Measurements from ENCODE around the gene CCL4L2. TPM values are rescaled to one million over a fixed set of nuclear protein-coding genes. Genes with fewer than 3 reads are reported as not detected.
A peak's percentile ranks its signal among the peaks of the same experiment; 100 is the strongest.
"Not testable (repeated sequence)": the region's sequence is repeated elsewhere in the genome, so short reads cannot be mapped to it uniquely, and the experiment has no call there.

The CCL4L2 gene
- polyA plus RNA-seq, 1 donor: 6.9 TPM

DNA sequence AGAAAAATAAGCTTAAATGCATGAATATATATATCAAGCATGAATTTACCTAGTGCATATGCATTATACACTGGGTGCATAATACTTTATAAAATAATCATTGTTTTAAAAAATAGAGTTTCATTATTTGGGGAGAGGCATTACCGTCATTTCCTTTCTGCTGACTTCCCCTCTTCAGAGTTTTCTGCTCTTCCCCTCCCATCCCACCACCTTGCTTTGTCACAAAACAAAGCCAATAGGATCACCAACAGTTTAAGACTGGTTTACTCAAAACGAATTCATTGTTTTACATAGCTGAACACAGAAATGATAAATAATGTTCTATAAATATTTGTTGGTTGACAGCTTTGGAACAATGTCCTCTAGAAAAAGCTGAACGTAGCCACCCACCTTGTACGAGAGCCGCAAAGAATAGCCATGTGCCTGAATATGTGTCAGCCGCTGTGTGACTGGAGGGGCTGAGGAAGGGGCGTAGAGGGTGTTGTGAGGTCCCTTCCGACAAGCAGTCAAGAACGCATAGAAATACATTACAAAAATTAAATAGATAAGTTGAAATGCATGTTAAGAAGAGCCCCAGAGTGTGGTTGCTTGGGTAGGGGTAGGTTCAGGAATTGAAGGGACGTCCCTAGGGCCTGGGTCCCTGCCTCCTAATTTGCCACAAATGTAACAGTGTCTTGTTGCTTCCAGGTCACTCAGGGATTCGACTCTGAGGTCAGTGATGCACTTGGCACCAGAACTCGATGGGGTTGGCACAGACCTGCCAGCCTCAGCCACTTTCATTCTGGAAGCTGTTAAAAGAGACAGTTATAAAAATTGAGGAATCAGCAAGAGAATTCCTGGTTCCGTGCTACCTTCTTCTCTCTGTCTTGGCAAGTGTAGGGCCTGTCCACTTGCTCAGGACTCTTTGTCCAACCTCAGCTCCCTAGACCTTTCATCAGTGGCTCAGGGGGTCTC lies 23.8 kb upstream of the CCL4L2 start:
- H3K9me3 ChIP-seq (ENCODE audit: control insufficient read depth, low read depth, low read length); DNase-seq; H3K4me1 ChIP-seq (ENCODE audit: control insufficient read depth, insufficient read depth, low read length); H3K27me3 ChIP-seq (ENCODE audit: control insufficient read depth, insufficient read depth, low read length); H3K4me3 ChIP-seq (ENCODE audit: low read length); H3K27ac ChIP-seq (ENCODE audit: low read length); H3K36me3 ChIP-seq (ENCODE audit: control insufficient read depth, insufficient read depth, low read length): not testable (repeated sequence)
- 89% methylated on average over 9 of the region's 13 CpGs for WGBS (ENCODE audit: insufficient coverage, low lambda C conversion rate)

DNA sequence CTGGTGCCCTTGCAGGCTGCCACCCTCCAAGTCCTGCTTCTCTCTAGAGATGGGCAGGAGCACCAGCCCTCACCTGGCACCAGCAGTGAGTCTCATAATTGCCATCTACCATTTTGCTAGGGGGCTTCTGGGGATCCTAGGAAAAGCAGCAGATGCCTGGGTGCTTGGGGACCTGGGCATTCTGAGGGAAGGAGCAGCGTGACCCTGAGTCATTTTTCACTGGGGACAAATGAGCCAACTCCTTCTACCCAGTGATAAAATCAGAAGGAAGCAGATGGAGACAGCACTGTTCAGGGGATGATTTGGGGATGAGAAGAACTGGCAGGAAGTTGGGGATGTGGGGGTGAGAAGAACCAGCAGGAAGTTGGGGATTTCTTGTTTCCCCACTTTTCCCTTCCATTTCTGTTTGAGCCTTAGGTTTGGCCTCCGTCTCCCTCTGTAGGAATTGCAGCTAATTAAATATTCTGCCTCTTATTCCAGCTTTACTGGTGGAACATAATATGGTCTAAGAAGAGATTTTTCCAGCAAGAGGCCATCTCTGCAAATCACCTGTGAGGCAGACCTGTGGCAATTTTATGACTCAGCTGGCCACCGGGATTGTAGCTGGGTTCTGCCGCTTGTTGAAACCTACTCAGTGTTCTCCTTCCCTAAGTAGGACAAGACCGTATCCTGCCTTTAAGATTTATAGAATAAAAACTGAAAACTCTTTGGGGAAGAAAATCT lies 22.8 kb upstream of the CCL4L2 start:
- WGBS (ENCODE audit: insufficient coverage, low lambda C conversion rate): 87% methylated on average over 4 of the region's 5 CpGs
- not testable (repeated sequence) for DNase-seq; H3K9me3 ChIP-seq (ENCODE audit: control insufficient read depth, low read depth, low read length); H3K4me3 ChIP-seq (ENCODE audit: low read length); H3K27me3 ChIP-seq (ENCODE audit: control insufficient read depth, insufficient read depth, low read length); H3K4me1 ChIP-seq (ENCODE audit: control insufficient read depth, insufficient read depth, low read length); H3K27ac ChIP-seq (ENCODE audit: low read length); H3K36me3 ChIP-seq (ENCODE audit: control insufficient read depth, insufficient read depth, low read length)

DNA sequence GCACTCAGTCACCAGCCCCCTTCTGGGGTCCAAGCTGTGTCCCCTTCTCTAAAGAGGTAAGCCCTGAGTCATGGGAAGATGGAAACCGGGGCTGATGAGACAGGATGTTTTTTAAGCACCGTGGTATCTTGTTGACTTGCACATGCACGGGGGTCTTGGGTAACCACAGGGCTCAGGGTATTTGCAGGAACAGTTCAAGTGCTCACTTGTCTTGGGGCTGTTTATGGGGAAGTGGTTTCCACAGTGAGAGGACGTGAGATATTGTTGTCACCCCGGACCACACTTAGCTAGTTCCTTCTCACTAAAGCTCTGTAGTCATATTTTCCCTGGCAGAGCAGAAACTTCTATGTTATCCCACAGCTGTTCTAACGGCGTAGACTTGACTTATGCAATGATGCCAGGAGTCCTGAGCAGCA lies 22.0 kb upstream of the CCL4L2 start:
- no peak overlapping the region for H3K27ac ChIP-seq (ENCODE audit: low read length)
- 58% methylated on average over 3 of the region's 7 CpGs for WGBS (ENCODE audit: insufficient coverage, low lambda C conversion rate)
- peak in 1 of 2 donors; percentile 55 for DNase-seq

DNA sequence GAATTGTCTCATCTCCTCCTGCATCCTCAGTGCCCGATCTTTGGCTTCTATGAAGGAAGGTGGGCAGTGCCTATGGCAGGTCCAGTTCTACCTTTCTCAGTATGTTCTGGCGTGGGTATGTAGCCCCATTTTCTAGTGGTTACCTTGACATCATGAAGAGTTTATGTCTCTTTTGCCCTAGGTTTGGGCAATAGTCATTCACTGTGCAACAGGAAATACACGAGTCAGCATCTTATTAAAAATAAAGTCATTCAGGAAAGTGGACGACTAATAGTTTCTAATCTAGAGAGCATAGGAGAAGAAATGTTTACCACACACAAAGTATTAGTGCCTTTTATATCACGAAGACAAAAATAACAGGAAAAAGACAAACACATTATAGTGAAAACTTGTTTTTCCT lies 20.9 kb upstream of the CCL4L2 start:
- DNase-seq; H3K27ac ChIP-seq (ENCODE audit: low read length); H3K4me1 ChIP-seq (ENCODE audit: control insufficient read depth, insufficient read depth, low read length); H3K4me3 ChIP-seq (ENCODE audit: low read length); H3K9me3 ChIP-seq (ENCODE audit: control insufficient read depth, low read depth, low read length); H3K36me3 ChIP-seq (ENCODE audit: control insufficient read depth, insufficient read depth, low read length); H3K27me3 ChIP-seq (ENCODE audit: control insufficient read depth, insufficient read depth, low read length): not testable (repeated sequence)
- 98% methylated on average over 3 of the region's 5 CpGs for WGBS (ENCODE audit: insufficient coverage, low lambda C conversion rate)

More for the DNA sequence above, 22.0 kb upstream of the CCL4L2 start:
- no peaks in the 10 kb centered on the region for H3K27me3 ChIP-seq (ENCODE audit: control insufficient read depth, insufficient read depth, low read length)
- no peak overlapping the region for H3K4me3 ChIP-seq (ENCODE audit: low read length)
- no peaks in the 10 kb centered on the region for H3K36me3 ChIP-seq (ENCODE audit: control insufficient read depth, insufficient read depth, low read length)
- no peaks in the 10 kb centered on the region for H3K9me3 ChIP-seq (ENCODE audit: control insufficient read depth, low read depth, low read length)
- no peaks in the 10 kb centered on the region for H3K4me1 ChIP-seq (ENCODE audit: control insufficient read depth, insufficient read depth, low read length)

DNA sequence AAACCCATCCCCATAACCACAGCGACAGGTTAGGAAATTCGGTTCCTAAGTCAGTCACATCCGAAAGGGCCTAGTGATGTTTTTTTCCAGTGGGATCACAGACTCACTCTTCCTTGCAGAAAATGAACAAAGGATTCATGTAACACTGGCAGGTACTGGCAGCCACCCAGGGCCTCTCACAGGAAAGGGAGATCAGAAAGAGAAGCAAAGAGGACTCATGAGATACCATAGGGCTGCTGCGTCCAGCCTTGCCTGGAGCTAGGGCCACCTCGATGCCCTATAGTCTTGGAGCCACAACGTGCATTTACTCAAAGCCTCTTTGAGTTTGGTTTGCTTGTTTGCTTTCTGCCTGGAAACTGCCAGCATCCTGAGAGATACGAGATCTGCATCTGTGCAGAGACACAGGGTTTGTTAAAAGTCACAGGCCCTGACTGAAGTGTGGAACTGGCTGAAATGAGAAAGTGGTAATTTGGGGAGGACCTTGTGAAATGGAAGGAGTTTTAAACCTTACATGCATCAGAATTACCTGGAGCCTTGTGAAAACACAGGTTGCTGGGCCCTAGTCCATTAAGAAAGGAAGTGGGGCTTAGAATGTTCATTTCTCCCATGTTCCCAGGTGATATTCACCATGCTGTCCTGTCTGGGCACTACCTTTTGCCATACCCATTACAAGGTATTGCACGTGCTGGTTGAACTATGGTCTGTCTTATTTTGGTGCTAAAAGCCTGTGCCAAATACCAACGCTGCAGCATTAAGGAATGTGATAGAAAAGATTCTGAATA lies 20.1 kb upstream of the CCL4L2 start:
- WGBS (ENCODE audit: insufficient coverage, low lambda C conversion rate): 100% methylated on average over 2 of the region's 9 CpGs
- H3K27ac ChIP-seq (ENCODE audit: low read length); H3K4me1 ChIP-seq (ENCODE audit: control insufficient read depth, insufficient read depth, low read length): not testable (repeated sequence)

DNA sequence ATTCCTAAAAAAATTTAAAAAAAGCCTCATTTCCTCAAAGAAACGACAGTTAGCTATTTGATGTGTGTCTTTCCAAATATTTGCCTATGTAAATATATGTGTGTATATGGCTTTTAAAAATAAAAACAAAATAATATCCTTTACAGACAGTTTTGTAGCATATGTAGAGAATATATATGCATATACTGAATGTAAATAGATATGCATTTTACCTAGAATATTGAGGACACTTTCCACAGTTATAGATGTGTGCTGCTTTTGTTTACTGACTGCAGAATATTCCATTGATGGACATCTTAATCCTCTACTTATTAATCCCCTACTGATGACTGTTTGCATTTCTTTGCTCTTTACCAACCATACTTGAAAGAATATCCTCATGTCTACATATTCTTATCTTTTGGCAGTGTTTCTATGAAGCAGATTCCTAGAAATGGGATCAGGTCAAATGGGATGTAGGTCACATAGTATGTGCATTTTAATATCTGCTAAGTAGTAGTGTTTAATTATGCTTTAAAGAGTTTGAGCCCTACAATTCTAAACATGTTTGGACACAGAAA lies 17.6 kb upstream of the CCL4L2 start:
- H3K27me3 ChIP-seq (ENCODE audit: control insufficient read depth, insufficient read depth, low read length): peaks cover 7% of the 10 kb centered on the region
- H3K36me3 ChIP-seq (ENCODE audit: control insufficient read depth, insufficient read depth, low read length): no peaks in the 10 kb centered on the region
- H3K27ac ChIP-seq (ENCODE audit: low read length): no peak overlapping the region
- 26% methylated on average over 1 of the region's 1 CpG for WGBS (ENCODE audit: insufficient coverage, low lambda C conversion rate)
- H3K4me3 ChIP-seq (ENCODE audit: low read length): no peak overlapping the region
- no peaks in the 10 kb centered on the region for H3K4me1 ChIP-seq (ENCODE audit: control insufficient read depth, insufficient read depth, low read length)
- no peak for DNase-seq
- H3K9me3 ChIP-seq (ENCODE audit: control insufficient read depth, low read depth, low read length): no peaks in the 10 kb centered on the region

More for the DNA sequence above, 20.1 kb upstream of the CCL4L2 start:
- H3K27me3 ChIP-seq (ENCODE audit: control insufficient read depth, insufficient read depth, low read length); H3K9me3 ChIP-seq (ENCODE audit: control insufficient read depth, low read depth, low read length); H3K36me3 ChIP-seq (ENCODE audit: control insufficient read depth, insufficient read depth, low read length); H3K4me3 ChIP-seq (ENCODE audit: low read length); DNase-seq: not testable (repeated sequence)

DNA sequence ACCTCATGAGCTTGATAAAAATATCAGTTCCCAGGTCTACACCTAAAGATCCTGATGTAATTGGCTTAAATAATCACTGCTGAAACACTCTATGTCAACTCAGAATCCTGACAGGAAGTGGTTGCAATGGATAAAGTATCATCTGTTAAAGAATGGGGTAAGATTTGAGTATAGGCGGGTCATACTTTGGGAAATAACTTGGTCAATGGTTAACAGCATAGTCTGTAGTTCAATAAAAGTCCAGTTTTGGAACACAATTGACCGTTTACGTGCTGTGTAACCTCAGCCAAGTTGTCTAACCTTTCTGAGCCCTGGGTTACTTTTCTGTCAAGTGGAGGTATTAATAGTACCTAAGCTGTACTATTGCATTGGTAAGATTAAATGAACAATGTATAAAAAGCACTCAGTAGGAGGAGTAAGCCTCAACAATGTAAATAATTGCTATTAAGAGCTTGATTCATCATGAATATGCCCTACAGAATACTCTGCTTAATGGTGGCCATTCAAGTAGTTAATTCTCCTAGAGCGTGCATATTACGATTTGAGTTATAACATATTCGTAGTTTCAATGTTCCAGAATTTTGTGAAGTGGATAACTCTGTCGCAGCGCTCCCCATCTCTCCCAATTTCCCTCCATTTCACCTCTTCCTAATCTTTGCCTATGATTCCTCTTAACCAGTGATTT lies 16.6 kb upstream of the CCL4L2 start:
- WGBS (ENCODE audit: insufficient coverage, low lambda C conversion rate): 95% methylated on average over 5 of the region's 8 CpGs

DNA sequence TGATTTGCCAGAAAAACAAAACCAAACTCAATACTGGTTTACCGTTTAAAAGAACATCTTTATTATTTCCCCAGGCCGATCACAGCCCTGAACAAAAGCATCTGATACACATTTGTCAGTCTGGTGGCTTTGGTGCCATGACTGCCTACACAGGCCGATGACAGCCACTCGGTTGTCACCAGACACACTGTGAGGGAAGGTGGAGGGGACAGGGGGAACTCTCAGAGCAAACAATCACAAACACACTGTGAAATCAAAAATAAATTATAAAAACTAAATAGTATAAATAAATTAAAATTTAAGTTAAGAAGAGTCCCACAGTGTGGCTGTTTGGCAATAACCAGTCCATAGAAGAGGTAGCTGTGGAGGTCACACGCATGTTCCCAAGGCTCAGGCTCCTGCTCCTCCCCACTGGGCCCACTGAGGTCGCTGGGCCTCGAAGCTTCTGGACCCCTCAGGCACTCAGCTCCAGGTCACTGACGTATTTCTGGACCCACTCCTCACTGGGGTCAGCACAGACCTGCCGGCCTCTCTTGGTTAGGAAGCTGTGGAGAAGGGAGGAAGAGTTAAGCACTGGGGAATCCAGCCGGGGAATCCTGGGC lies 15.9 kb upstream of the CCL4L2 start:
- not testable (repeated sequence) for H3K27me3 ChIP-seq (ENCODE audit: control insufficient read depth, insufficient read depth, low read length); H3K27ac ChIP-seq (ENCODE audit: low read length); H3K9me3 ChIP-seq (ENCODE audit: control insufficient read depth, low read depth, low read length); H3K4me1 ChIP-seq (ENCODE audit: control insufficient read depth, insufficient read depth, low read length); H3K4me3 ChIP-seq (ENCODE audit: low read length); DNase-seq; H3K36me3 ChIP-seq (ENCODE audit: control insufficient read depth, insufficient read depth, low read length)
- 95% methylated on average over 4 of the region's 10 CpGs for WGBS (ENCODE audit: insufficient coverage, low lambda C conversion rate)

More for the DNA sequence above, 16.6 kb upstream of the CCL4L2 start:
- H3K27me3 ChIP-seq (ENCODE audit: control insufficient read depth, insufficient read depth, low read length); H3K36me3 ChIP-seq (ENCODE audit: control insufficient read depth, insufficient read depth, low read length); H3K27ac ChIP-seq (ENCODE audit: low read length); DNase-seq; H3K4me3 ChIP-seq (ENCODE audit: low read length); H3K9me3 ChIP-seq (ENCODE audit: control insufficient read depth, low read depth, low read length); H3K4me1 ChIP-seq (ENCODE audit: control insufficient read depth, insufficient read depth, low read length): not testable (repeated sequence)

DNA sequence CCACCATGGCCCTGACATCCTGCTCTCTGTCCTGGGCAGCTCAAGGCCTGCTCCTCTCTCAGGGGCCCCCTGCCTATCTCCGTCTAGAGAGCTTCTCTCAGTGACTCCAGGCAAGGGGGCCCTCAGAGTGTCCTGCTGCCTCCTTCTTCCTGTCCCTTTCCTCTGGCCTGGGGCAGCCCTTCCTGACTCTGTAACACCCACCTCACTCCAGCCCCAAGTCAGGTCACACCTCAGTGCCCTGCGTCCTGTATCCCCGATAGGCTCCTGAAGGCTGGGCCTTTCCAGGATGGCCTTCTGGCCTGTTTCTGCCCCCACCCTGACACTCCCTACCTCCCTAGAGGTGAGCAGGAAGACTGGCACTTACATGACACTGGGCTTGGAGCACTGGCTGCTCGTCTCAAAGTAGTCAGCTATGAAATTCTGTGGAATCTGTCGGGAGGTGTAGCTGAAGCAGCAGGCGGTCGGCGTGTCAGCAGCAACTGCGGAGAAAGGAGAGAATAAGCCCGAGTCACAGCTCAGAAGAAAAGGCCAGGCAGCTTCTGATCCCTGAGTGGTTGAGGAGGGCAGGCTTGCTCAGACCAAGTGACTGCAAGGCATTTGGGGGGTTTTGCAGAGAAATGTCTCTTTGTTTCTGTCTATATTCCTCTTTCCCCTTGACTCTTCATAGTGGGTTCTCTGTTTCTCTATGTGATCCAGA lies 15.3 kb upstream of the CCL4L2 start:
- peaks cover 3% of the 10 kb centered on the region for H3K4me1 ChIP-seq (ENCODE audit: control insufficient read depth, insufficient read depth, low read length)
- no peak overlapping the region for H3K4me3 ChIP-seq (ENCODE audit: low read length)

More for the DNA sequence above, 15.3 kb upstream of the CCL4L2 start:
- no peak for DNase-seq
- Histone ChIP-seq H3K27me3 (ENCODE audit: control insufficient read depth, insufficient read depth, low read length) (peaks cover 7% of the 10 kb centered on the region), H3K9me3 (ENCODE audit: control insufficient read depth, low read depth, low read length) (no peaks in the 10 kb centered on the region), H3K36me3 (ENCODE audit: control insufficient read depth, insufficient read depth, low read length) (no peaks in the 10 kb centered on the region), H3K27ac (ENCODE audit: low read length) (no peak overlapping the region)
- WGBS (ENCODE audit: insufficient coverage, low lambda C conversion rate): 94% methylated on average over 2 of the region's 10 CpGs

Data from large intestine (tissue), 3 donors.